H1 (cell line): ENCODE data around the gene KCNAB2. TPM values are rescaled to one million over a fixed set of nuclear protein-coding genes. Genes with fewer than 3 reads are reported as not detected.
A peak's percentile ranks its signal among the peaks of the same experiment; 100 is the strongest.

ENCODE experiments used
- CTCF ChIA-PET: fragments of 300-600 bp; sonication (Branson Sonifier 250); formaldehyde crosslinking; loops from one replicate; lab custom pipeline; 2021; ENCODE audit not compliant: partially characterized antibody; lab: Charles Lee
- POLR2A ChIA-PET: fragments of 300-600 bp; sonication (Branson Sonifier 250); formaldehyde crosslinking; loops from one replicate; lab custom pipeline; 2021; ENCODE audit warnings: inconsistent platforms; ENCODE audit not compliant: partially characterized antibody; lab: Charles Lee
- DNase-seq, 2 experiments: peaks; one replicate each; pipeline versions ENCODE4 v3.0.0 to v3.0.0-alpha.2; 2010 to 2022; ENCODE audit warnings: low spot score in 2 of 2, low read depth in 1 of 2, mixed read lengths in 1 of 2
- FAIRE-seq: peaks from 2 replicates; lab custom pipeline; 2011; peaks lifted over from hg19 to GRCh38; lab: Jason Lieb, UNC
- H2AFZ ChIP-seq: 2 replicates; pipeline ENCODE4 v1.8.1; 2012; ENCODE audit warnings: low read length, inconsistent platforms
- H2AK5ac ChIP-seq: 2 replicates; pipeline ENCODE4 v1.6.1; 2013; ENCODE audit warnings: low read depth, low read length
- H2BK120ac ChIP-seq: replicated peaks from 2 replicates; pipeline ENCODE3; 2013; ENCODE audit warnings: low read depth, low read length, inconsistent platforms
- H2BK12ac ChIP-seq: 2 replicates; pipeline ENCODE4 v1.6.1; 2013; ENCODE audit warnings: low read depth, low read length
- H2BK15ac ChIP-seq: 2 replicates; pipeline ENCODE4 v1.6.1; 2013; ENCODE audit warnings: low read length
- H2BK20ac ChIP-seq: 2 replicates; pipeline ENCODE4 v1.6.1; 2013; ENCODE audit warnings: low read length
- H2BK5ac ChIP-seq: 2 replicates; pipeline ENCODE4 v1.6.1; 2013; ENCODE audit warnings: low read depth, low read length
- H3K14ac ChIP-seq: 2 replicates; pipeline ENCODE4 v1.6.1; 2013; ENCODE audit warnings: inconsistent platforms; ENCODE audit not compliant: insufficient read length
- H3K18ac ChIP-seq: 2 replicates; pipeline ENCODE4 v1.6.1; 2013; ENCODE audit warnings: low read length; ENCODE audit errors: extremely low read depth
- H3K23ac ChIP-seq: 2 replicates; pipeline ENCODE4 v1.6.1; 2013; ENCODE audit warnings: inconsistent platforms; ENCODE audit not compliant: insufficient read length
- H3K23me2 ChIP-seq: 2 replicates; pipeline ENCODE4 v1.6.1; 2013; ENCODE audit warnings: low read depth, low read length
- H3K27ac ChIP-seq: 2 replicates; pipeline ENCODE4 v1.6.1; 2011; ENCODE audit warnings: low read depth, low read length, inconsistent platforms
- H3K27me3 ChIP-seq, 4 experiments: replicated peaks in 1 of 4; 1 replicate in 1 of 4; 2 replicates in 3 of 4; pipeline versions ENCODE4 v1.6.1 to v1.8.1; 2011 to 2013; ENCODE audit warnings: low read length in 3 of 4, mild to moderate bottlenecking in 3 of 4, inconsistent platforms in 2 of 4, mixed read lengths in 2 of 4, moderate library complexity in 1 of 4; ENCODE audit not compliant: control insufficient read depth in 3 of 4, insufficient read depth in 3 of 4; ENCODE audit errors: extremely low read depth in 1 of 4
- H3K36me3 ChIP-seq, 4 experiments: 2 replicates each; pipeline versions ENCODE4 v1.6.1 to v1.8.1; 2011 to 2013; ENCODE audit warnings: mild to moderate bottlenecking in 4 of 4, low read length in 3 of 4, moderate library complexity in 2 of 4, control low read depth in 1 of 4, inconsistent platforms in 1 of 4; ENCODE audit not compliant: insufficient read depth in 4 of 4, control insufficient read depth in 2 of 4
- H3K4ac ChIP-seq: replicated peaks from 2 replicates; pipeline ENCODE3; 2013; ENCODE audit warnings: low read length, low read depth, mixed read lengths, inconsistent platforms; ENCODE audit not compliant: insufficient read length
- H3K4me1 ChIP-seq, 4 experiments: replicated peaks in 1 of 4; 1 replicate in 1 of 4; 2 replicates in 3 of 4; pipeline versions ENCODE4 v1.6.1 to v1.8.1; 2011 to 2013; ENCODE audit warnings: low read length in 3 of 4, inconsistent platforms in 2 of 4, mixed read lengths in 1 of 4; ENCODE audit not compliant: insufficient read depth in 4 of 4, control insufficient read depth in 3 of 4
- H3K4me2 ChIP-seq, 2 experiments: 2 replicates each; pipeline versions ENCODE4 v1.6.1 to v1.8.1; 2011 to 2013; ENCODE audit warnings: low read depth in 2 of 2, low read length in 2 of 2, control low read depth in 1 of 2, inconsistent platforms in 1 of 2, mild to moderate bottlenecking in 1 of 2; ENCODE audit not compliant: insufficient read depth in 1 of 2
- H3K4me3 ChIP-seq, 4 experiments: fragments of 200-600, 300-600 bp in 1 of 4; sonication (generic), shearing (Covaris generic), sonication (Bioruptor Twin) in 1 of 4; 2 replicates each; pipeline versions ENCODE4 v1.5.1 to v1.8.1; 2011 to 2016; ENCODE audit warnings: low read length in 4 of 4, low read depth in 3 of 4, control low read depth in 2 of 4, inconsistent platforms in 2 of 4, mild to moderate bottlenecking in 2 of 4, mixed read lengths in 1 of 4, moderate library complexity in 1 of 4; ENCODE audit not compliant: insufficient read depth in 2 of 4; ENCODE audit errors: extremely low read depth in 1 of 4
- H3K56ac ChIP-seq: replicated peaks from 2 replicates; pipeline ENCODE3; 2013; ENCODE audit warnings: low read depth, mild to moderate bottlenecking, mixed read lengths, low read length, inconsistent platforms; ENCODE audit not compliant: insufficient read length
- H3K79me1 ChIP-seq: 2 replicates; pipeline ENCODE4 v1.6.1; 2013; ENCODE audit warnings: low read depth, low read length, control low read depth
- H3K79me2 ChIP-seq, 2 experiments: 2 replicates each; pipeline versions ENCODE4 v1.6.1 to v1.8.1; 2012 to 2013; ENCODE audit warnings: low read length in 2 of 2, mild to moderate bottlenecking in 2 of 2, inconsistent platforms in 1 of 2; ENCODE audit not compliant: insufficient read depth in 2 of 2, control insufficient read depth in 1 of 2
- H3K9ac ChIP-seq, 4 experiments: replicated peaks in 1 of 4; 1 replicate in 1 of 4; 2 replicates in 3 of 4; pipeline versions ENCODE4 v1.6.1 to v1.8.1; 2011 to 2013; ENCODE audit warnings: low read depth in 3 of 4, low read length in 3 of 4, control low read depth in 2 of 4, mild to moderate bottlenecking in 2 of 4, moderate library complexity in 2 of 4, inconsistent platforms in 1 of 4; ENCODE audit errors: extremely low read depth in 1 of 4
- H3K9me3 ChIP-seq, 2 experiments: 2 replicates each; pipeline versions ENCODE4 v1.6.1 to v1.8.1; 2012 to 2013; ENCODE audit warnings: mild to moderate bottlenecking in 2 of 2, moderate library complexity in 2 of 2, control low read depth in 1 of 2, inconsistent platforms in 1 of 2, low read depth in 1 of 2, low read length in 1 of 2, mixed read lengths in 1 of 2; ENCODE audit not compliant: insufficient read depth in 2 of 2
- H4K20me1 ChIP-seq, 2 experiments: replicated peaks in 1 of 2; 2 replicates each; pipeline versions ENCODE3 to v1.8.1; 2011 to 2013; ENCODE audit warnings: inconsistent platforms in 2 of 2, low read length in 2 of 2, mild to moderate bottlenecking in 1 of 2; ENCODE audit not compliant: insufficient read depth in 2 of 2, control insufficient read depth in 1 of 2
- H4K5ac ChIP-seq: 2 replicates; pipeline ENCODE4 v1.6.1; 2013; ENCODE audit warnings: low read length, low read depth, mixed read lengths, inconsistent platforms; ENCODE audit not compliant: insufficient read length
- H4K8ac ChIP-seq: 2 replicates; pipeline ENCODE4 v1.8.0; 2013; ENCODE audit warnings: mild to moderate bottlenecking, moderate library complexity, low read length, inconsistent platforms; ENCODE audit not compliant: insufficient read depth; ENCODE audit errors: extremely low read depth
- H4K91ac ChIP-seq: replicated peaks from 2 replicates; pipeline ENCODE3; 2013; ENCODE audit warnings: low read length, mixed read lengths, inconsistent platforms; ENCODE audit not compliant: insufficient read length
- BACH1 ChIP-seq: IDR thresholded peaks from 2 replicates; pipeline ENCODE4 v1.6.1; 2012; ENCODE audit warnings: low read length, improper control_type of control experiment
- BRCA1 ChIP-seq: IDR thresholded peaks from 2 replicates; pipeline ENCODE4 v1.6.1; 2012; ENCODE audit warnings: low read depth, low read length, improper control_type of control experiment
- CTBP2 ChIP-seq: IDR thresholded peaks from 2 replicates; pipeline ENCODE4 v1.7.0; 2011; ENCODE audit warnings: borderline replicate concordance, mild to moderate bottlenecking, moderate library complexity, mixed read lengths, low read length; ENCODE audit not compliant: insufficient read depth, insufficient read length
- PHF8 ChIP-seq: fragments of 200-600 bp; sonication (generic); conservative IDR thresholded peaks from 2 replicates; pipeline ENCODE4 v1.7.1; 2012; ENCODE audit warnings: low read depth, mild to moderate bottlenecking, inconsistent platforms, low read length, moderate library complexity
- RXRA ChIP-seq: IDR thresholded peaks from 2 replicates; pipeline ENCODE4 v1.6.1; 2011; ENCODE audit warnings: low read depth, mild to moderate bottlenecking, low read length, moderate library complexity; ENCODE audit not compliant: insufficient read depth
- SP1 ChIP-seq: IDR thresholded peaks from 2 replicates; pipeline ENCODE4 v1.6.1; 2011; ENCODE audit warnings: low read depth, low read length
- TCF12 ChIP-seq: IDR thresholded peaks from 2 replicates; pipeline ENCODE4 v1.6.1; 2011; ENCODE audit warnings: low read depth, mild to moderate bottlenecking, low read length
- USF2 ChIP-seq: IDR thresholded peaks from 2 replicates; pipeline ENCODE4 v1.6.1; 2011; ENCODE audit warnings: low read length, improper control_type of control experiment
- WGBS, 2 experiments: shearing (Covaris generic) in 1 of 2; methylation state at CpG; one replicate each; pipeline versions ENCODE4 v1.1.6 to v1.1.7; 2013 to 2015; ENCODE audit warnings: low lambda C conversion rate in 2 of 2, mixed read lengths in 2 of 2, inconsistent platforms in 1 of 2, low coverage in 1 of 2, missing lambda C conversion rate in 1 of 2; ENCODE audit not compliant: insufficient replicate concordance in 2 of 2, insufficient coverage in 1 of 2, insufficient read length in 1 of 2; ENCODE audit errors: extremely low coverage in 1 of 2, missing lambda C conversion rate in 1 of 2; 5-methylcytosine and 5-hydroxymethylcytosine counted together
- polyA plus RNA-seq, 7 experiments: library from polyadenylated mRNA; depleted of rRNA in 3 of 7; stranded (reverse) in 5 of 7; unstranded in 2 of 7; fragments of >200 nt in 5 of 7; fragments of 200-250 nt in 2 of 7; gene quantifications; 1 replicate in 5 of 7; 2 replicates in 1 of 7; 4 replicates in 1 of 7; pipeline versions ENCODE4 v1.2.1 to v1.2.3, GENCODE V29; 2011 to 2013; ENCODE audit warnings: missing spikeins in 2 of 7, mixed read lengths in 2 of 7
- total RNA-seq: library from RNA; stranded (reverse); fragmentation: NEBNext Ultra II Directional; extraction: Animal tissue kit (Norgen Biotek cat#: 25700); gene quantifications from 2 replicates; pipeline ENCODE4 v1.2.1, GENCODE V29; 2021

KCNAB2 gene
- total and polyA plus RNA-seq, 2 of the 8 experiments (the other 6 are each of a cell fraction or from before 2014, with no cell fraction given), result 4.5 to 7.0 TPM

GRCh38 chr1:6100861-6101783, 55.4 kb downstream of the KCNAB2 start:
- Histone ChIP-seq H4K20me1 (peaks cover 0 to 2% of the 10 kb centered on the region in 2 experiments), H3K9me3 (no peaks in the 10 kb centered on the region), H2BK20ac (no peak overlapping the region), H3K23me2 (no peaks in the 10 kb centered on the region), H3K27me3 (no peaks in the 10 kb centered on the region), H2BK15ac (no peak overlapping the region), H4K91ac (no peak overlapping the region), H4K8ac (no peak overlapping the region), H3K9ac (no peak overlapping the region), H3K4me3 (no peak overlapping the region), H3K56ac (no peak overlapping the region), H3K14ac (no peak overlapping the region), H3K4me2 (no peak overlapping the region), H2BK12ac (0 out of 2 replicates have a peak overlapping the region, but pooled peaks have one; percentile 17), H2BK5ac (no peak overlapping the region), H2AFZ (no peak overlapping the region), H3K36me3 (no peaks in the 10 kb centered on the region), H4K5ac (no peak overlapping the region), H3K4ac (no peak overlapping the region), H3K4me1 (no peaks in the 10 kb centered on the region; a peak in 2 of 7 replicates), H3K27ac (no peak overlapping the region), H3K79me2 (no peaks in the 10 kb centered on the region), H3K18ac (no peak overlapping the region), H3K23ac (no peak overlapping the region), H2BK120ac (no peak overlapping the region), H3K79me1 (no peaks in the 10 kb centered on the region), H2AK5ac (no peak overlapping the region)
- DNase-seq (no peak), FAIRE-seq (no peak)
- ChIA-PET CTCF (interaction anchor here (0.6 to 1.5 kb wide), 11 partner anchors 8 to 153 kb away, joined by 3 to 6 read pairs (median 4); partner anchors contain the start of gene KCNAB2), POLR2A (interaction anchor here (1.5 kb wide), 1 partner anchor 84 kb away, joined by 4 read pairs; no protein-coding TSS in a partner anchor)
- WGBS, 2 experiments, result 89% methylated on average over 18 of the region's 23 CpGs; no CpG with 5 or more reads in 1 of the 2 experiments
- TF ChIP-seq PHF8 (no peak), RXRA (no peak), TCF12 (no peak), USF2 (no peak), BACH1 (no peak), CTBP2 (no peak), BRCA1 (no peak), SP1 (no peak)
